ENCODE data around the gene NADK2.
"Not testable (repeated sequence)": the region's sequence is repeated elsewhere in the genome, so short reads cannot be mapped to it uniquely, and the experiment has no call there.

The NADK2 gene

GRCh38 chr5:36208786-36209185 lies 32.9 kb downstream of the NADK2 start:
- DNase-seq (ENCODE audit: low read depth in 2 of 2): no peak

DNA sequence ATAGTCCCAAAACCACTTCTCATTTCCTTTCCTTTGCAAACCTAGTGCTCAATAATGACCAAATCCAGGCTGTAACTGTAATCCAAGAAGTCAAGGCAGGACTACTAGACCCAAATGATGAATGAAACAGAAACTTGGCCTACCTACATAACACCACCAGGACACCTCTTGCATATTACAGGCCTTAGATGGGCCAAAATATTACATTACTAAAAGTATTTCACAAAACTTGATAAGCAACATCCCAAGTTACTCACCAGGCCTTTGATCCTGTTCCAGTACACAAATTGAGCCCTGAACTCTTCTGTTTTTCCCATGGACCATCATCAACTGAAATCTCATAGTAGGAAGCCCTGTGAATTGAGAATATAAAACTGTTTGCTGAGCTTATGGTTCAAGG lies 34.8 kb downstream of the NADK2 start:
- no peak for DNase-seq (ENCODE audit: low read depth in 2 of 2)

DNA sequence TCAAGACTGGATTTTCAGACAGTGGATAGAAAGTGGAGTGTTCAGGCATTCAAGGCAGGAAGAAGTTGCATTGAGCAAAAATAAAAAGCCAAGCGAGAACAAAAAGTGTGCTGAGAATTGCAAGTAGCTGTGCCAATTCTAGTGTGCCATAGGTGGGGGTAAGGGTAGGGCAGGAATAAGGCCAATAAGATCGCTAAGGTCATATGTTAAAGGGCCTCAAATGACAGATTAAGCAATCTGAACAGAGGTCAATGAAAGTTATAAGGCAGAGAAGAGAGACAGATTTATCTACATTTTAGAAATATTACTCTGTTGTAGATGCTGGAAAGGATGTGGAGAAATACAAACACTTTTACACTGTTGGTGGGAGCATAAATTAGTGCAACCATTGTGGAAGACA lies 36.4 kb downstream of the NADK2 start:
- DNase-seq (ENCODE audit: low read depth in 2 of 2): no peak

GRCh38 chr5:36202521-36202961 lies 39.2 kb downstream of the NADK2 start:
- no peak for DNase-seq (ENCODE audit: low read depth in 2 of 2)

DNA sequence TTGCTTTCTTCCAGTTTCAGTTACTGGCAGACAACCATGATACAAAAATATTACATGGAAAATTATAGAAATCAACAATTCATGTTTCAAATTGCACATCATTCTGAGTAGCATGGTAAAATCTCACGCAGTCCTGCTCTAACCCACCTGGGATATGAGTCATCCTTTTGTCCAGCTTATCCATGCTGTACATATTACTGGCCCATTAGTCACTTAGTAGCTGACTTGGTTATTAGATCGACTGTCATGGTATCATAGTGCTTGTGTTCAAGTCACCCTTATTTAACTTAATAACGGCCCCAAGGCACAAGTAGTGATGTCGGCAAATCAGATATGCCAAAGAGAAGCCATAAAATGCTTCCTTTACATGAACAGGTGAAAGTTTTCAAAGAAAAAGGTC lies 41.2 kb downstream of the NADK2 start:
- no peak for DNase-seq (ENCODE audit: low read depth in 2 of 2)

- DNase-seq (ENCODE audit: low read depth in 2 of 2): no peak
Measured at GRCh38 chr5:36199620-36200019, 42.1 kb downstream of the NADK2 start.

DNA sequence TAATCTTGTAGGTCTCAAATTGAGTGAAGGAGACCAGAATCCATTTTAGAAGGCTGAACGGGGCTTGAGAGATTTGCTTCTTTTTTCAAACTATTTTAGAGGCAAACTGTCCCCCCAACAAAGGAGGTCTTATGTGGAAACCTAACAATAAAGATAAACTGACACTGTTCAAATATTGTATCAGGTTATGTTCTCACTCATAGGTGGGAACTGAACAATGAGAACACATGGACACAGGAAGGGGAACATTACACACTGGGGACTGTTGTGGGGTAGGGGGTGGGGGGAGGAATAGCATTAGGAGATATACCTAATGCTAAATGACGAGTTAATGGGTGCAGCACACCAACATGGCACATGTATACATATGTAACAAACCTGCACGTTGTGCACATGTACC lies 42.9 kb downstream of the NADK2 start:
- DNase-seq (ENCODE audit: low read depth in 2 of 2): not testable (repeated sequence)

DNA sequence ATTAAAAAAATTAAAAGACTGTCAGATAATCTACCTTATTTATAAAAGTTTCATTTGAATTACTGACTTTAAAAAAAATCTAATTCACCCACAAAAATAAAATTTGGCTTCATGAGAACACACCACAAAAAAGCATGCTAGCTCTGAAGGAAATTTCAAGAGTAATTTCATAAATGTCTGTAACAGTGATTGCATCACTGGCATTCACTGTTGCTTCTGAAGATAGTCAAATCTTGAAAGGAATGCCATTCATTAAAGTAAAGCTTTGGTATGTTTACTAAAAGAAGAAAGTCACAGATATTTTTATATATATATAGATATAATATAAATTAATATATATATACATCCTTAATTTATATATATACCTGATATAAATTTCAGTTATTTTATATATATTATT lies 43.4 kb downstream of the NADK2 start:
- no peak for DNase-seq (ENCODE audit: low read depth in 2 of 2)

- DNase-seq (ENCODE audit: low read depth in 2 of 2): no peak
Measured at GRCh38 chr5:36193746-36194145, 48.0 kb downstream of the NADK2 start.

GRCh38 chr5:36184408-36184807 lies 57.3 kb downstream of the NADK2 start:
- DNase-seq (ENCODE audit: low read depth in 2 of 2): not testable (repeated sequence)

DNA sequence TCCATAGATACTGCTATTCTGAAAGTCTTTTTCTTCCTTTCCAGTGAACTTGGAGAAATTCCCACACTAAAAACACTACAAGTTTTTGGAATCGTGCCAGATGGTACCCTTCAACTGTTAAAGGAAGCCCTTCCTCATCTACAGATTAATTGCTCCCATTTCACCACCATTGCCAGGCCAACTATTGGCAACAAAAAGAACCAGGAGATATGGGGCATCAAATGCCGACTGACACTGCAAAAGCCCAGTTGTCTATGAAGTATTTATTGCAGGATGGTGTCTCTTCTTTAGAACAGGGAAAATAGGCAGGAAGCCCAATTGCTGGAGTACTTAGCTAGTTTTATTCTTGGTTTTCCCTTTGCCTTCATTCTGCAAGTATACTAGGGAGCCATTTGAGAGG lies 60.0 kb downstream of the NADK2 start:
- no peak for DNase-seq (ENCODE audit: low read depth in 2 of 2)

DNA sequence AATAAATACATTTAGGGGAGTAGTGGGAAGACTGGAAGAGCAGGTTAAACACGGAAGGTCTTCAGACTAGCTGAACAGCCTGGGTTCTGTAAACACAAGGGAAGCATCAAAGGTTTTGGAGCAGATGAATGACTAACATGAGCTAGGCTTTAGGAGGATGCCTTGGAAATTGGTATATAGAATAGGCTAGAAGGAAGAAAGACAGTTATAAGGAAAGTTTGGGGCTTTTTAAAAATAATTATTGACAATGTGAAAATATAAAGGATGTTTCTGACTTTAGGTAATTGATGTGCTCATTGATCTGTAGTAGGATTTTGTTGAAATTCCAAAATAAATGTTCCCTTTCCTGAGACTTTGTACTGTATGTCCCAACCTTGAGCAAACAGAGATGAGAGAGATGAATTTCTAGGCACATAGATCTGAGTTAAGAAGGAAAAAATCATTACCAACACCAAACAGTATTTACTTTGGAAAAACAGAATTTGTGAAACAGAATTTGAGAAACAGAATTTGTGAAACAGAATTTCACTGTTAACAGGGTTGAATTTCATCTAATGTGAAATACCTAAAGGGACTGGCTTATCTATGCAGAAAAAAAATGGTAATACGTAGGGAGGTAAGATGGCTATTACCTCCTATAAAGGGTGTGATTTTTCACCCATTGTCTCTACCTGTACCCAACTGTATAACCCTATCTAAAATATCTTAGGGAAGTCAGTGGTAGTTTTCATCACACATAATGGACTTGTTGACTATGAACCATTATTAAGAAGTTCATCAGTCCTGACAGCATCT lies 61.0 kb downstream of the NADK2 start:
- DNase-seq (ENCODE audit: low read depth in 2 of 2): no peak

- no peak for DNase-seq (ENCODE audit: low read depth in 2 of 2)
Measured at GRCh38 chr5:36179950-36180349, 61.8 kb downstream of the NADK2 start.

GRCh38 chr5:36178524-36178890 lies 63.2 kb downstream of the NADK2 start:
- DNase-seq (ENCODE audit: low read depth in 2 of 2): no peak

- DNase-seq (ENCODE audit: low read depth in 2 of 2): no peak
Measured at GRCh38 chr5:36177715-36178523, 63.8 kb downstream of the NADK2 start.

- DNase-seq (ENCODE audit: low read depth in 2 of 2): no peak
Measured at GRCh38 chr5:36177154-36177553, 64.6 kb downstream of the NADK2 start.

- DNase-seq (ENCODE audit: low read depth in 2 of 2): no peak
Measured at GRCh38 chr5:36175043-36175442, 66.7 kb downstream of the NADK2 start.

- DNase-seq (ENCODE audit: low read depth in 2 of 2): no peak
Measured at GRCh38 chr5:36174119-36174518, 67.6 kb downstream of the NADK2 start.

- DNase-seq (ENCODE audit: low read depth in 2 of 2): no peak
Measured at GRCh38 chr5:36173426-36173825, 68.3 kb downstream of the NADK2 start.

DNA sequence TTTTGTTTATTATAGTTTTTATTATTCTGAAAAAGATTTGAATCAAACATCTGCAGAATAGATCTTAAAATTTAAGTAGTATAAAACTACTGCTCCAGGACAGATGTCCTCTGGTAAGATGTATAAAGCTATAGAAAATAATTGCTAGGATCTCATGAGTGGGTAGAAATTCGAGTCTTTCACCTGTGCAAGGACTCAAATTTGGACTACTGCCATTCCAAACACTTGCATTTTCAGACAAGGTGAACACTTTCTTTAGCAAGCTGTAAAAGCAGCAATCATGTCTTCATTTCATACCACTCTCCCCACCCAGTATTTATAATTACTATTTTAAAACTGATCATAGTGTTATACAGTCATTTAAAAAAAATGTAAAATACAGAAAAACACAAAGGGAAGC lies 69.1 kb downstream of the NADK2 start:
- DNase-seq (ENCODE audit: low read depth in 2 of 2): no peak

DNA sequence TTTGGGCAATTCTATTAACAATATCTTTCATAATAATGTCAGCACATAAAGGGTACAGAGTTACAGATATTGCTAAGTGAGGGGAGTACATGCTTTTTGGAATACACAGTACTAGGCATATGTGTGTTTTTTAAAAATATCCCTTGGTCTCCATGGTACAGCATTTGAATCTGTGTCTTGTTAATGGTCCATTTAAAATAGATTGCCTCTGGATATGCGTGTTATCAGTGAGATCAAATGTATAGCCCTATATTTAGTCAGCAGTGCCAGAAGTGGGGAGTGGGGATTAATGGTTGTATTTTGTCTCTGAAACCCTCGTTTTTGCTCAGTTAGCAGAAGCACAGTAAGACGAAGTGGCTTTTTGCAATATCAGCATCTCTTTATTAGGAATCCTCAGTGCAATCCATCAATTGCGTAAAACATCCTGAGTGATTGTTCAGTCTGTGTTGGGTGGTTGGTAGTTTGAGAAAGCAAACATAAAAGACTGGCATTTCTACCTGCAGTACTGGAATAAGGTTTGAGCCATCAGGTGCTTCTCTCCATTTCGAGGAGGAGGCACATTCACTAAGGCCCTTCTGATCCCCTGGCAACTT lies 70.8 kb downstream of the NADK2 start:
- no peak for DNase-seq (ENCODE audit: low read depth in 2 of 2)

- DNase-seq (ENCODE audit: low read depth in 2 of 2): no peak
Measured at GRCh38 chr5:36168737-36169136, 73.0 kb downstream of the NADK2 start.

- DNase-seq (ENCODE audit: low read depth in 2 of 2): no peak
Measured at GRCh38 chr5:36164461-36164860, 77.3 kb downstream of the NADK2 start.
